Peyer's patch (tissue), 4 donors: ENCODE data around the gene PCNX2. TPM values are rescaled to one million over a fixed set of nuclear protein-coding genes. Genes with fewer than 3 reads are reported as not detected.

Experiments
- DNase-seq, 3 donors: peaks; one replicate each; pipeline ENCODE4 v3.0.0-alpha.2; 2017 to 2019
- H3K27ac ChIP-seq, 4 donors: fragments of 200-600 bp; sonication (generic); one replicate each; pipeline ENCODE4 v1.5.1; 2016 to 2019
- H3K27me3 ChIP-seq, 2 donors: fragments of 200-600 bp; sonication (generic); one replicate each; pipeline ENCODE4 v1.5.1; 2019
- H3K36me3 ChIP-seq, 3 donors: fragments of 200-600 bp; sonication (generic); one replicate each; pipeline ENCODE4 v1.5.1; 2016 to 2019
- H3K4me1 ChIP-seq, 4 donors: fragments of 200-600 bp; sonication (generic); one replicate each; pipeline ENCODE4 v1.5.1; 2016 to 2019
- H3K4me3 ChIP-seq, 4 donors: fragments of 200-600 bp; sonication (generic); 1 replicate in 3 of 4; 2 replicates in 1 of 4; pipeline ENCODE4 v1.5.1; 2016 to 2019; ENCODE audit warnings: mild to moderate bottlenecking in 1 of 4
- H3K9me3 ChIP-seq, 4 donors: fragments of 200-600 bp; sonication (generic); one replicate each; pipeline ENCODE4 v1.5.1; 2016 to 2019; ENCODE audit warnings: mild to moderate bottlenecking in 1 of 4
- CTCF ChIP-seq, 6 experiments: fragments of 450-650 bp in 4 of 6; fragments of 200-600 bp in 2 of 6; sonication (generic) in 1 of 6; IDR thresholded peaks; one replicate each; pipeline ENCODE4 v1.5.1; 2017 to 2019; ENCODE audit warnings: antibody characterized with exemption in 6 of 6, mild to moderate bottlenecking in 3 of 6, moderate library complexity in 1 of 6
- POLR2A ChIP-seq, 2 donors: fragments of 450-650 bp; IDR thresholded peaks; one replicate each; pipeline ENCODE4 v1.5.1; 2017; ENCODE audit warnings: antibody characterized with exemption in 2 of 2, mild to moderate bottlenecking in 2 of 2, moderate library complexity in 2 of 2
- total RNA-seq, 4 donors: library from RNA; depleted of rRNA; stranded (reverse); fragments of >200 nt; gene quantifications; one replicate each; pipeline ENCODE4 v1.1.0, GENCODE V29; 2016

The PCNX2 gene
- total RNA-seq, 4 donors from 2014 or later, result 6.3 to 79.2 (median 18.9) TPM

- no peaks in the 10 kb centered on the region for H3K9me3 ChIP-seq
- H3K27me3 ChIP-seq, result no peaks in the 10 kb centered on the region
- TF ChIP-seq POLR2A (IDR thresholded peaks at IDR 0.05), result no peak
- no peak for TF ChIP-seq CTCF (IDR thresholded peaks at IDR 0.05)
- H3K4me3 ChIP-seq, result no peak overlapping the region
- no peaks in the 10 kb centered on the region for H3K4me1 ChIP-seq
- no peaks in the 10 kb centered on the region for H3K36me3 ChIP-seq
- no peak for DNase-seq
- H3K27ac ChIP-seq, result no peak overlapping the region
Observed at GRCh38 chr1:233299450-233299849, 3.9 kb upstream of the PCNX2 start.

GRCh38 chr1:233295975-233296322 lies 424 bp upstream of the PCNX2 start:
- no peaks in the 10 kb centered on the region for H3K27me3 ChIP-seq
- no peak for TF ChIP-seq CTCF (IDR thresholded peaks at IDR 0.05)
- no peak for TF ChIP-seq POLR2A (IDR thresholded peaks at IDR 0.05)
- peak overlapping the region in 3 of 4 donors; percentile 63 to 77 (median 67) for H3K4me3 ChIP-seq
- DNase-seq, result no peak
- H3K4me1 ChIP-seq, result no peaks in the 10 kb centered on the region
- H3K36me3 ChIP-seq, result no peaks in the 10 kb centered on the region
- peak overlapping the region in 2 of 4 donors; percentile 58 to 82 for H3K27ac ChIP-seq
- no peaks in the 10 kb centered on the region for H3K9me3 ChIP-seq

- Histone ChIP-seq H3K9me3 (no peaks in the 10 kb centered on the region), H3K27me3 (no peaks in the 10 kb centered on the region), H3K36me3 (no peaks in the 10 kb centered on the region), H3K4me3 (peak overlapping the region; percentile 63 to 89 (median 72)), H3K27ac (peak overlapping the region; percentile 19 to 82 (median 68)), H3K4me1 (no peaks in the 10 kb centered on the region)
- DNase-seq, result peak in 2 of 3 donors; percentile 42 to 54
- TF ChIP-seq POLR2A (IDR thresholded peaks at IDR 0.05) (no peak), CTCF (IDR thresholded peaks at IDR 0.05) (no peak)
Observed at GRCh38 chr1:233294913-233295236, 650 bp downstream of the PCNX2 start.

- H3K27me3 ChIP-seq, result no peaks in the 10 kb centered on the region
- no peak overlapping the region for H3K27ac ChIP-seq
- no peak for DNase-seq
- H3K4me3 ChIP-seq, result no peak overlapping the region
- no peaks in the 10 kb centered on the region for H3K4me1 ChIP-seq
- H3K9me3 ChIP-seq, result no peaks in the 10 kb centered on the region
- TF ChIP-seq CTCF (IDR thresholded peaks at IDR 0.05) (no peak), POLR2A (IDR thresholded peaks at IDR 0.05) (no peak)
- H3K36me3 ChIP-seq, result no peaks in the 10 kb centered on the region
Observed at GRCh38 chr1:233293556-233294446, 1.7 kb downstream of the PCNX2 start.

GRCh38 chr1:233290396-233291034 lies 5.0 kb downstream of the PCNX2 start:
- Histone ChIP-seq H3K27ac (no peak overlapping the region), H3K4me3 (no peak overlapping the region), H3K9me3 (no peaks in the 10 kb centered on the region), H3K36me3 (no peaks in the 10 kb centered on the region), H3K4me1 (no peaks in the 10 kb centered on the region), H3K27me3 (no peaks in the 10 kb centered on the region)
- no peak for TF ChIP-seq CTCF (IDR thresholded peaks at IDR 0.05)
- TF ChIP-seq POLR2A (IDR thresholded peaks at IDR 0.05), result no peak
- DNase-seq, result no peak
